IMR-90 (cell line): ENCODE measurements around the gene MAP2K5. TPM values are rescaled to one million over a fixed set of nuclear protein-coding genes. Genes with fewer than 3 reads are reported as not detected.

Experiments
- ATAC-seq: fragments of 200-7000 bp; cut with Tn5 transposase; 2 replicates; pipeline ENCODE4 v1.9.1; 2020; ENCODE audit warnings: low read depth, mild to moderate bottlenecking, moderate library complexity
- BruUV-seq: library from RNA; stranded (reverse); fragments of 400-500 nt; replicated peaks from 2 replicates; lab custom pipeline; 2021; lab: Mats Ljungman, UMichigan
- CTCF ChIA-PET: fragments of 300-600 bp; formaldehyde crosslinking; extraction: SDS; loops from one replicate; lab custom pipeline; 2021; ENCODE audit warnings: antibody characterized with exemption; lab: Yijun Ruan, JAX
- POLR2A ChIA-PET: fragments of 300-600 bp; sonication (Branson Sonifier 250); formaldehyde crosslinking; loops from one replicate; lab custom pipeline; 2022; ENCODE audit warnings: antibody characterized with exemption; ENCODE audit not compliant: unreplicated experiment; lab: Charles Lee
- DNase-seq: peaks from one replicate; pipeline ENCODE4 v3.0.0; 2013
- H2AFZ ChIP-seq: replicated peaks from 2 replicates; pipeline ENCODE3; 2013; ENCODE audit warnings: low read length, mild to moderate bottlenecking; ENCODE audit not compliant: poor library complexity
- H2AK5ac ChIP-seq: 2 replicates; pipeline ENCODE4 v1.6.1; 2013; ENCODE audit warnings: low read depth, low read length, inconsistent platforms
- H2AK9ac ChIP-seq: replicated peaks from 2 replicates; pipeline ENCODE3; 2013; ENCODE audit warnings: mild to moderate bottlenecking, low read depth, low read length, moderate library complexity; ENCODE audit not compliant: poor library complexity
- H2BK120ac ChIP-seq: 2 replicates; pipeline ENCODE4 v1.6.1; 2013; ENCODE audit warnings: low read depth, low read length, inconsistent platforms
- H2BK15ac ChIP-seq: 3 replicates; pipeline ENCODE4 v1.6.1; 2013; ENCODE audit warnings: low read depth, low read length, inconsistent platforms
- H2BK20ac ChIP-seq: 2 replicates; pipeline ENCODE4 v1.6.1; 2013; ENCODE audit warnings: low read depth, mild to moderate bottlenecking, inconsistent platforms, low read length, moderate library complexity
- H2BK5ac ChIP-seq: 2 replicates; pipeline ENCODE4 v1.6.1; 2013; ENCODE audit warnings: mild to moderate bottlenecking, low read depth, low read length, inconsistent platforms; ENCODE audit not compliant: poor library complexity, severe bottlenecking
- H3K14ac ChIP-seq: replicated peaks from 2 replicates; pipeline ENCODE4 v1.6.1; 2013; ENCODE audit warnings: low read depth, low read length, inconsistent platforms
- H3K18ac ChIP-seq: 2 replicates; pipeline ENCODE4 v1.6.1; 2013; ENCODE audit warnings: low read depth, low read length, control low read depth
- H3K23ac ChIP-seq: 2 replicates; pipeline ENCODE4 v1.6.1; 2013; ENCODE audit warnings: low read depth, low read length, inconsistent platforms
- H3K27ac ChIP-seq: 2 replicates; pipeline ENCODE4 v1.5.1; 2013; ENCODE audit warnings: mild to moderate bottlenecking, control low read depth, low read length; ENCODE audit not compliant: insufficient read depth
- H3K27me3 ChIP-seq: 2 replicates; pipeline ENCODE4 v1.6.1; 2013; ENCODE audit warnings: low read length; ENCODE audit not compliant: control insufficient read depth, insufficient read depth
- H3K36me3 ChIP-seq: 2 replicates; pipeline ENCODE4 v1.6.1; 2013; ENCODE audit warnings: low read length, mixed read lengths; ENCODE audit not compliant: control insufficient read depth, insufficient read depth
- H3K4ac ChIP-seq: 2 replicates; pipeline ENCODE4 v1.6.1; 2013; ENCODE audit warnings: low read depth, low read length, inconsistent platforms
- H3K4me1 ChIP-seq: 2 replicates; pipeline ENCODE4 v1.6.1; 2013; ENCODE audit warnings: low read length, mixed read lengths; ENCODE audit not compliant: control insufficient read depth, insufficient read depth
- H3K4me2 ChIP-seq: 2 replicates; pipeline ENCODE4 v1.6.1; 2013; ENCODE audit warnings: low read depth, mild to moderate bottlenecking, control low read depth, low read length, moderate library complexity
- H3K4me3 ChIP-seq: 2 replicates; pipeline ENCODE4 v1.5.1; 2013; ENCODE audit warnings: low read depth, mild to moderate bottlenecking, control low read depth, low read length, moderate library complexity; ENCODE audit not compliant: insufficient read depth
- H3K56ac ChIP-seq: 2 replicates; pipeline ENCODE4 v1.6.1; 2013; ENCODE audit warnings: low read length, inconsistent platforms; ENCODE audit not compliant: insufficient read depth; ENCODE audit errors: extremely low read depth
- H3K79me1 ChIP-seq, 2 experiments: 2 replicates each; pipeline ENCODE4 v1.6.1; 2013; ENCODE audit warnings: low read length in 2 of 2, inconsistent platforms in 1 of 2, low read depth in 1 of 2
- H3K9ac ChIP-seq: 2 replicates; pipeline ENCODE4 v1.6.1; 2013; ENCODE audit warnings: low read depth, low read length, control low read depth
- H3K9me1 ChIP-seq: 2 replicates; pipeline ENCODE4 v1.6.1; 2013; ENCODE audit warnings: low read length, inconsistent platforms; ENCODE audit not compliant: insufficient read depth
- H3K9me3 ChIP-seq: 2 replicates; pipeline ENCODE4 v1.6.1; 2013; ENCODE audit warnings: low read length; ENCODE audit not compliant: control insufficient read depth, insufficient read depth
- H4K20me1 ChIP-seq: 2 replicates; pipeline ENCODE4 v1.6.1; 2013; ENCODE audit warnings: low read length, inconsistent platforms; ENCODE audit not compliant: insufficient read depth
- H4K5ac ChIP-seq: 2 replicates; pipeline ENCODE4 v1.6.1; 2013; ENCODE audit warnings: mild to moderate bottlenecking, low read depth, low read length, control low read depth
- H4K8ac ChIP-seq, 2 experiments: 2 replicates each; pipeline ENCODE4 v1.6.1; 2013; ENCODE audit warnings: low read depth in 2 of 2, low read length in 2 of 2, control low read depth in 1 of 2, inconsistent platforms in 1 of 2
- H4K91ac ChIP-seq: 2 replicates; pipeline ENCODE4 v1.6.1; 2013; ENCODE audit warnings: low read depth, low read length, inconsistent platforms; ENCODE audit not compliant: insufficient read depth
- BHLHE40 ChIP-seq: fragments of 150-350 bp; IDR thresholded peaks from 2 replicates; pipeline ENCODE4 v1.6.1; 2016; ENCODE audit warnings: mild to moderate bottlenecking, low read depth, low read length
- FOS ChIP-seq: fragments of 150-350 bp; IDR thresholded peaks from 2 replicates; pipeline ENCODE4 v1.6.1; 2016; ENCODE audit warnings: low read depth, low read length
- MAFK ChIP-seq: IDR thresholded peaks from 2 replicates; pipeline ENCODE4 v1.6.1; 2012; ENCODE audit warnings: low read depth, low read length, improper control_type of control experiment
- NFE2L2 ChIP-seq: fragments of 150-350 bp; IDR thresholded peaks from 2 replicates; pipeline ENCODE4 v1.6.1; 2016; ENCODE audit warnings: low read depth, mild to moderate bottlenecking, low read length
- POLR2A ChIP-seq: IDR thresholded peaks from 2 replicates; pipeline ENCODE4 v1.6.1; 2012; ENCODE audit warnings: mild to moderate bottlenecking, low read depth, low read length
- RAD21 ChIP-seq: IDR thresholded peaks from 2 replicates; pipeline ENCODE4 v1.6.1; 2012; ENCODE audit warnings: low read length, improper control_type of control experiment
- RFX5 ChIP-seq: IDR thresholded peaks from 2 replicates; pipeline ENCODE4 v1.8.0; 2012; ENCODE audit warnings: low read depth, mild to moderate bottlenecking, low read length, moderate library complexity
- WGBS, 2 experiments: methylation state at CpG; one replicate each; pipeline versions ENCODE4 v1.1.5 to v1.1.7; 2013; ENCODE audit warnings: missing lambda C conversion rate in 2 of 2; ENCODE audit not compliant: insufficient read length in 1 of 2; ENCODE audit errors: extremely low coverage in 2 of 2; 5-methylcytosine and 5-hydroxymethylcytosine counted together
- dilution Hi-C: fragments of 300-500 bp; cut with HindIII; formaldehyde crosslinking; loops from one replicate; pipeline ENCODE4 v1.14.3; 2018; ENCODE audit warnings: low sequenced_read_pairs; ENCODE audit not compliant: unreplicated experiment
- in situ Hi-C: fragments of 300-500 bp; cut with MboI; formaldehyde crosslinking; loops from 3 replicates; pipeline ENCODE4 v1.14.3; 2019; ENCODE audit warnings: low sequenced_read_pairs, inconsistent platforms, mixed read lengths
- intact Hi-C: fragments of 100-400 bp; cut with micrococcal nuclease; formaldehyde crosslinking; loops from 2 replicates; pipeline ENCODE4 v1.10.0; 2022
- polyA plus RNA-seq, 3 experiments: library from polyadenylated mRNA; depleted of rRNA; stranded (reverse); fragments of >200 nt; gene quantifications; 2 replicates each; pipeline ENCODE4 v1.2.3, GENCODE V29; 2012; ENCODE audit warnings: low replicate concordance in 1 of 3
- total RNA-seq: library from RNA; depleted of rRNA; stranded (reverse); fragments of >200 nt; gene quantifications from 2 replicates; pipeline ENCODE4 v1.2.3, GENCODE V29; 2012
- TF ChIP-seq, protein P1 (sequence below): conservative IDR thresholded peaks from 2 replicates; pipeline ENCODE4 v1.5.1; 2012; ENCODE audit warnings: mild to moderate bottlenecking, low read depth, low read length, improper control_type of control experiment
- TF ChIP-seq, protein P2 (sequence below): fragments of 150-350 bp; IDR thresholded peaks from 2 replicates; pipeline ENCODE4 v1.6.1; 2017; ENCODE audit warnings: mild to moderate bottlenecking, antibody characterized with exemption, low read length, low read depth

Gene MAP2K5
- total and polyA plus RNA-seq, 2 of the 4 experiments (the other 2 are of a cell fraction) = 1.6 to 6.1 TPM

DNA sequence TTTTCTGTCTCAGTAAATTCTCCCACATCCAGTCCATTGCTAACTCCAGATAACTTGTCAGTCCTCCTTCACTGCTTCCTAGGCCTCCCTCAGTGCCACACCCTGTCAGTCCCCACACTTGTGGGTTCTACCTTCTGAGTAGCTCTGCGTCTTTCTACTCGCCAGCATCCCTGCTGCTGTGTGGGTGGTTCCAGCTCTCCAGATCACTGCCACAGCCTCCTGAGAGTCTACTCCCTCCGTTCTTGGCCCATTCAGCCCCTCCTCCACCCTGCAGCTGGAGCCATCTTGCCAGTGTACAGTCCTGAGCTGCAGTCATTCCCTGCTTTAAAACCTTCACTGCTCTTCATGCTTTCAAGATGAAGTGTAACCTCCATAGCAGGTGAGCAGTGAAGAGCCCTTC is 45.3 kb downstream of the MAP2K5 start:
- CTCF ChIA-PET = no interaction called here

More for the DNA sequence above, 45.3 kb downstream of the MAP2K5 start:
- POLR2A ChIA-PET = no interaction called here
- Histone ChIP-seq H3K9ac (no peak overlapping the region), H3K4me1 (no peaks in the 10 kb centered on the region), H3K56ac (no peak overlapping the region), H3K18ac (no peak overlapping the region), H2AFZ (no peak overlapping the region), H4K91ac (no peak overlapping the region), H3K36me3 (peaks cover 12% of the 10 kb centered on the region), H3K79me1 (no peaks in the 10 kb centered on the region), H4K20me1 (no peaks in the 10 kb centered on the region), H4K5ac (no peak overlapping the region), H3K4ac (no peak overlapping the region), H3K4me2 (no peak overlapping the region), H2BK20ac (no peak overlapping the region), H3K9me3 (no peaks in the 10 kb centered on the region), H3K27ac (no peak overlapping the region), H2AK9ac (no peak overlapping the region), H3K23ac (no peak overlapping the region), H2BK5ac (no peak overlapping the region), H4K8ac (no peak overlapping the region), H2BK15ac (no peak overlapping the region), H3K4me3 (no peak overlapping the region), H3K14ac (no peak overlapping the region), H2BK120ac (no peak overlapping the region), H3K9me1 (no peaks in the 10 kb centered on the region), H2AK5ac (no peak overlapping the region), H3K27me3 (no peaks in the 10 kb centered on the region)
- BruUV-seq = no TSS peak
- TF ChIP-seq FOS (no peak), NFE2L2 (no peak), RFX5 (no peak), RAD21 (no peak), BHLHE40 (no peak), MAFK (no peak), POLR2A (no peak)
- TF ChIP-seq, protein P1, sequence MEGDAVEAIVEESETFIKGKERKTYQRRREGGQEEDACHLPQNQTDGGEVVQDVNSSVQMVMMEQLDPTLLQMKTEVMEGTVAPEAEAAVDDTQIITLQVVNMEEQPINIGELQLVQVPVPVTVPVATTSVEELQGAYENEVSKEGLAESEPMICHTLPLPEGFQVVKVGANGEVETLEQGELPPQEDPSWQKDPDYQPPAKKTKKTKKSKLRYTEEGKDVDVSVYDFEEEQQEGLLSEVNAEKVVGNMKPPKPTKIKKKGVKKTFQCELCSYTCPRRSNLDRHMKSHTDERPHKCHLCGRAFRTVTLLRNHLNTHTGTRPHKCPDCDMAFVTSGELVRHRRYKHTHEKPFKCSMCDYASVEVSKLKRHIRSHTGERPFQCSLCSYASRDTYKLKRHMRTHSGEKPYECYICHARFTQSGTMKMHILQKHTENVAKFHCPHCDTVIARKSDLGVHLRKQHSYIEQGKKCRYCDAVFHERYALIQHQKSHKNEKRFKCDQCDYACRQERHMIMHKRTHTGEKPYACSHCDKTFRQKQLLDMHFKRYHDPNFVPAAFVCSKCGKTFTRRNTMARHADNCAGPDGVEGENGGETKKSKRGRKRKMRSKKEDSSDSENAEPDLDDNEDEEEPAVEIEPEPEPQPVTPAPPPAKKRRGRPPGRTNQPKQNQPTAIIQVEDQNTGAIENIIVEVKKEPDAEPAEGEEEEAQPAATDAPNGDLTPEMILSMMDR = no peak
- TF ChIP-seq, protein P2, sequence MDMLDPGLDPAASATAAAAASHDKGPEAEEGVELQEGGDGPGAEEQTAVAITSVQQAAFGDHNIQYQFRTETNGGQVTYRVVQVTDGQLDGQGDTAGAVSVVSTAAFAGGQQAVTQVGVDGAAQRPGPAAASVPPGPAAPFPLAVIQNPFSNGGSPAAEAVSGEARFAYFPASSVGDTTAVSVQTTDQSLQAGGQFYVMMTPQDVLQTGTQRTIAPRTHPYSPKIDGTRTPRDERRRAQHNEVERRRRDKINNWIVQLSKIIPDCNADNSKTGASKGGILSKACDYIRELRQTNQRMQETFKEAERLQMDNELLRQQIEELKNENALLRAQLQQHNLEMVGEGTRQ = no peak
- DNase-seq (no peak), ATAC-seq (no peak)
- dilution Hi-C loops (no loop called here), in situ Hi-C loops (no loop called here), intact Hi-C loops (no loop called here)
- 89% methylated on average over 3 of the region's 3 CpGs; no CpG with 5 or more reads in 1 of the 2 experiments for WGBS, 2 experiments
